Prostate gland (tissue), 2 donors: ENCODE measurements around the gene DICER1. TPM values are rescaled to one million over a fixed set of nuclear protein-coding genes. Genes with fewer than 3 reads are reported as not detected.

ENCODE experiments used
- DNase-seq: peaks from one replicate; pipeline ENCODE4 v3.0.0-alpha.2; 2019; ENCODE audit warnings: low spot score
- H3K27ac ChIP-seq, 2 donors: fragments of 200-600 bp; sonication (generic); 2 replicates each; pipeline ENCODE4 v1.5.1; 2017 to 2019
- H3K27me3 ChIP-seq: fragments of 200-600 bp; sonication (generic); replicated peaks from 2 replicates; pipeline ENCODE4 v1.5.1; 2019; ENCODE audit not compliant: insufficient read depth
- H3K36me3 ChIP-seq, 2 donors: fragments of 200-600 bp; sonication (generic); 1 replicate in 1 of 2; 2 replicates in 1 of 2; pipeline versions ENCODE4 v1.5.1 to v1.8.1; 2017 to 2019
- H3K4me1 ChIP-seq: fragments of 200-600 bp; sonication (generic); replicated peaks from 2 replicates; pipeline ENCODE4 v1.5.1; 2019
- H3K4me3 ChIP-seq, 2 donors: fragments of 200-600 bp; sonication (generic); 2 replicates each; pipeline ENCODE4 v1.5.1; 2017 to 2019
- H3K9me3 ChIP-seq: fragments of 200-600 bp; sonication (generic); 2 replicates; pipeline ENCODE4 v1.5.1; 2017
- CTCF ChIP-seq, 4 experiments: fragments of 200-600 bp in 2 of 4; fragments of 450-650 bp in 2 of 4; sonication (generic) in 2 of 4; IDR thresholded peaks; 1 replicate in 3 of 4; 2 replicates in 1 of 4; pipeline ENCODE4 v1.5.1; 2016 to 2019; ENCODE audit warnings: antibody characterized with exemption in 4 of 4, mild to moderate bottlenecking in 2 of 4, moderate library complexity in 2 of 4
- POLR2A ChIP-seq: fragments of 450-650 bp; IDR thresholded peaks from one replicate; pipeline ENCODE4 v1.6.1; 2016; ENCODE audit warnings: antibody characterized with exemption, mild to moderate bottlenecking
- POLR2AphosphoS5 ChIP-seq: sonication (generic); formaldehyde crosslinking; IDR thresholded peaks from one replicate; pipeline ENCODE4 v1.6.1; 2017; ENCODE audit warnings: antibody characterized with exemption
- whole genome bisulfite sequencing: methylation state at CpG from one replicate; pipeline ENCODE4 v1.1.5; 2018; 5-methylcytosine and 5-hydroxymethylcytosine counted together
- intact Hi-C: fragments of 100-400 bp; cut with DNase I; formaldehyde crosslinking; loops from one replicate; pipeline ENCODE4 v1.14.2; 2022
- total RNA-seq, 2 donors: library from RNA; depleted of rRNA; stranded (reverse); fragments of >200 nt; gene quantifications; one replicate each; pipeline ENCODE4 v1.1.0, GENCODE V29; 2016

The DICER1 gene
- total RNA-seq, 2 donors from 2014 or later = 25.4 to 86.3 TPM

GRCh38 chr14:95062220-95062619 is 95.1 kb downstream of the DICER1 start:
- no peaks in the 10 kb centered on the region for H3K27me3 ChIP-seq
- no peaks in the 10 kb centered on the region for H3K36me3 ChIP-seq
- intact Hi-C loops = no loop called here
- no peak overlapping the region for H3K27ac ChIP-seq
- no peak for DNase-seq
- WGBS = 89% methylated on average over 5 of the region's 5 CpGs
- H3K4me3 ChIP-seq = no peak overlapping the region
- no peaks in the 10 kb centered on the region for H3K9me3 ChIP-seq
- TF ChIP-seq POLR2A (no peak), CTCF (IDR thresholded peaks at IDR 0.05) (no peak), POLR2AphosphoS5 (no peak)
- H3K4me1 ChIP-seq = no peaks in the 10 kb centered on the region

DNA sequence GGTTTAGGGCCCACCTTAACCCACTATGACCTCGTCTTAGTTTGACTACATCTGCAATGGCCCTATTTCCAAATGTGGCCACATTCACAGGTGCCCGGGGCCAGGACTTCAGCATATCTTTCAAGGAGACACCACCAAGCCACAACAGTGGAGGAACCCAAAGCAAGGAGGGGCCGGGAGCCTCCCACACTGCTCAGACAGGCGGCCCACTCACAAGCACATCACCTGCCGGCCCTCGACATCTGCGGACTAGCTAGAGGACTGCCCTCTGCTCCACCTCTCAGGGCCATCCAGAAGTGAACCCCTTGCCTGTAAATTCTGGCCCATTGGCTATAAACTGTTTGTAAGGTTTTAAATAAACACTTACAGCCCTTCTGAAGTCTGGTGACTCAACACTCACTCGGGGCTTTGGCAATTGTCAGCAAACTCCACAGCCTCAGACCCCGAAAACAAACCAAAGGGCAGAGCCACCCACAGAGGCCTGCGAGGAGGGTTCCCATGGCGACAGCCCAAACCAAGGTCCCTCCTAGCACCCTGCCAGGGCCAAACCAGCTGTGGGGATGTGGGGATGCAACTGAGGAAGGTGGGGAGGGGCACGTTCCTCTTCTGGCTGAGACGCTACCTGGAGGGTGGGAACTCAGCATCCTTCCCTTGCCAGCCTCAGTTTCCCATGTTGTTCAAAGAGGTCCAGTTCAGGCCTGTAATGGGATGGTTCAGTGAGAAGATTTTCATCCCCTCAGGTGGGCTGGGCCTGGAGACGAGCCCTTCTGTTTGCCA is 95.8 kb downstream of the DICER1 start:
- WGBS = 85% methylated on average over 14 of the region's 14 CpGs
- H3K9me3 ChIP-seq = no peaks in the 10 kb centered on the region
- DNase-seq = no peak
- peaks cover 2% of the 10 kb centered on the region for H3K4me1 ChIP-seq
- intact Hi-C loops = no loop called here
- no peak overlapping the region for H3K27ac ChIP-seq
- TF ChIP-seq POLR2A (no peak), POLR2AphosphoS5 (no peak), CTCF (IDR thresholded peaks at IDR 0.05) (no peak)
- H3K4me3 ChIP-seq = no peak overlapping the region
- H3K36me3 ChIP-seq = no peaks in the 10 kb centered on the region
- H3K27me3 ChIP-seq = no peaks in the 10 kb centered on the region

DNA sequence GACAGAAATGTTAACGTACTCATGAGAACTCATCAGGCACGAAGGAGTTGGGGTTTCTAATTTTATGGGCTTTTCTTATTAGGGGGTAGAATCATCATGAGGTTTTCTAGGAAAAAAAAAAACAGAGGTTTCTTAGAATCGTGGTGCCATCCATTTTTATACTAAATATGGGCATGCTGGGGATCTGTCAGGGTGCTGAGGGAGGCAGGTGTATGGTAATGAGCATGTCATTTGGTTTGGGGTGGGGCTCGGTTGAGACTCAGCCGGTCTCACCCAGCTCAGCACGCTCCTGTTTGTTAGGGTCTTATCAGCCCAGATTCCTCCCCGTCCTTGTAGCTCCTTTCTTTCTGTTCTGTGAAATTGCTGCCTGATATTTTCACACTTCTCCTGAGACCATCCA is 98.2 kb downstream of the DICER1 start:
- WGBS = 51% methylated on average over 7 of the region's 7 CpGs
- Histone ChIP-seq H3K9me3 (no peaks in the 10 kb centered on the region), H3K36me3 (no peaks in the 10 kb centered on the region), H3K27ac (no peak overlapping the region), H3K27me3 (no peaks in the 10 kb centered on the region), H3K4me1 (peaks cover 3% of the 10 kb centered on the region), H3K4me3 (no peak overlapping the region)
- no peak for DNase-seq
- TF ChIP-seq POLR2A = no peak
- no peak for TF ChIP-seq POLR2AphosphoS5
- TF ChIP-seq CTCF (IDR thresholded peaks at IDR 0.05) = no peak
- intact Hi-C loops = no loop called here

GRCh38 chr14:95058491-95058890 is 98.8 kb downstream of the DICER1 start:
- DNase-seq = no peak
- Histone ChIP-seq H3K27ac (no peak overlapping the region), H3K4me1 (peaks cover 3% of the 10 kb centered on the region), H3K36me3 (no peaks in the 10 kb centered on the region), H3K9me3 (no peaks in the 10 kb centered on the region), H3K27me3 (no peaks in the 10 kb centered on the region), H3K4me3 (no peak overlapping the region)
- 90% methylated on average over 9 of the region's 9 CpGs for WGBS
- TF ChIP-seq POLR2A = no peak
- TF ChIP-seq CTCF (IDR thresholded peaks at IDR 0.05) = no peak
- TF ChIP-seq POLR2AphosphoS5 = no peak
- intact Hi-C loops = no loop called here

DNA sequence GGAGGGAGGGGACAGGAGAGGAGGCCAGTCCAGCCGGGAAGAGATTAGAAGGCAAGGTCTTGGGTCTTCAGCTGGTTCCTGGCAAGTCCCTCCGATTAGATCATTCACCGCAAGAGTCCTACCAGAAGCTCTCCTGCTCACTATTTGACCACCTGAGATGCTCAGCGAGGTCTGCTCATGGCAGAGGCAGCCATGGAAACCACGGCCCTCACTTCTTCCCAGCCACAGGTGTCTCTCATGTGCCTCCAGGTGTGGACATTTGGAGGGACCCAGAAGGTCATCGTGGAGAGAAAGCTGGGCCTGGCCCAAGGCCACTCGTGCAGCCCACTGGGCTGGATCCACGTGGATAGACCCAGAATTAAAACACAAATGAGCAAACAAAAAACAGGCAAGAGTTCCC is 99.5 kb downstream of the DICER1 start:
- peaks cover 3% of the 10 kb centered on the region for H3K4me1 ChIP-seq
- intact Hi-C loops = no loop called here
- H3K27me3 ChIP-seq = no peaks in the 10 kb centered on the region
- H3K36me3 ChIP-seq = no peaks in the 10 kb centered on the region
- H3K4me3 ChIP-seq = no peak overlapping the region
- TF ChIP-seq POLR2AphosphoS5 (no peak), CTCF (IDR thresholded peaks at IDR 0.05) (no peak)
- H3K9me3 ChIP-seq = no peaks in the 10 kb centered on the region
- no peak for DNase-seq
- 67% methylated on average over 8 of the region's 8 CpGs for WGBS
- H3K27ac ChIP-seq = no peak overlapping the region
